Fibroblast of upper back skin (primary cell): ENCODE results near the gene TRMT2A.

Experiments used
- DNase-seq: peaks from one replicate; pipeline ENCODE4 v3.0.0-alpha.2; 2013

TRMT2A gene

GRCh38 chr22:20105456-20106204 lies 11.4 kb downstream of the TRMT2A start:
- DNase-seq, result no peak

GRCh38 chr22:20102203-20102780 lies 14.7 kb downstream of the TRMT2A start:
- no peak for DNase-seq

- no peak for DNase-seq
Observed at GRCh38 chr22:20101638-20102037, 15.4 kb downstream of the TRMT2A start.

DNA sequence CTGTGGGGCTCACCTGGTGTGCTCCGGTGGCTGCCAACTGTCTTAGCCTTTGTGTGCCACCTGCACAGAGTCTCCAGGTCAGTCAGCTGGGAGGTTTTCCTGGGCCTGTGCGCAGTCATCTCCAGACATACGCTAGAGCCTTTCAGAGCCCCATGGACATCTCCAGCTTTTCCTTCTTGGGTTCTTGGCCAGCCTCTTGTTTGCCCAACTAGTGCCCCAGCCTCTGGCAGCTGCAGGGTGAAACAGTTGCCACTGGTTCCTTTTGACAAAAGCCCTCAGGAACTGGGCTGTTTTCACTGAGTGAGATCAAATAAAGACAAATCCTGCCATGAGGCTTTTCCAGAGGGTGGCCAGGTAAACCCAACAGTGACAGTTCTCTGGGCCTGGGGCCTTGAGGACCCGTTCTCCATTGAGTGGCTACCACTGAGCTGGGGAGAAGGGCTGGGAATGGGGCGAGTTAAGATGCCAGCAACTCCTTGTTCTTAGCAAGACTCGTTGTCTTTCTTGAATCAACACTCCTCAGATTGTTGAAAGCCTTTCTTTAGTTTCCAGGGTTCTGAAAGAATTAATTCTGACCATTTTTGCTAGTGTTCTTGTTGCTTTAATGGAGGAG lies 17.8 kb downstream of the TRMT2A start:
- DNase-seq, result no peak

GRCh38 chr22:20096574-20097420 lies 20.2 kb downstream of the TRMT2A start:
- no peak for DNase-seq

GRCh38 chr22:20095521-20095920 lies 21.5 kb downstream of the TRMT2A start:
- DNase-seq, result no peak

- no peak for DNase-seq
Observed at GRCh38 chr22:20094197-20094807, 22.7 kb downstream of the TRMT2A start.

- DNase-seq, result no peak
Observed at GRCh38 chr22:20093418-20094196, 23.4 kb downstream of the TRMT2A start.

DNA sequence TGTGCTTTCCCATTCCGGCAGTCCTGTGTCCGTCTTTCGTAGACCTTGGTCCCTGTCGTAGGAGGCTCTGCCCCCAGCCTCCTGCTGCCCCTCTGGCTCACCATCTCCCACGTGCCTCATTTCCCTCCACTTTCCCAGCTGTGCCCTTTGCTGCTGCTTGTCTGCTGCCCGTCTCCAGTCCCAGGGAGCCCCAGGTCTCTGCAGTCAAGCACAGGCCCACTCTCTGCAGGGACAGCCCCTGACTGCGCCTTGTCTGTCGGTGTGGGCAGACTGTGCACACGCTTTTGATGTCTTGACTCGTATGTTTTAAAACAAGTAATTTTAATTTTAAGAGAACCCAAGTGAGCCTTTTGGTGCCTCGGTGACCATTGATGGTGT lies 24.6 kb downstream of the TRMT2A start:
- no peak for DNase-seq

DNA sequence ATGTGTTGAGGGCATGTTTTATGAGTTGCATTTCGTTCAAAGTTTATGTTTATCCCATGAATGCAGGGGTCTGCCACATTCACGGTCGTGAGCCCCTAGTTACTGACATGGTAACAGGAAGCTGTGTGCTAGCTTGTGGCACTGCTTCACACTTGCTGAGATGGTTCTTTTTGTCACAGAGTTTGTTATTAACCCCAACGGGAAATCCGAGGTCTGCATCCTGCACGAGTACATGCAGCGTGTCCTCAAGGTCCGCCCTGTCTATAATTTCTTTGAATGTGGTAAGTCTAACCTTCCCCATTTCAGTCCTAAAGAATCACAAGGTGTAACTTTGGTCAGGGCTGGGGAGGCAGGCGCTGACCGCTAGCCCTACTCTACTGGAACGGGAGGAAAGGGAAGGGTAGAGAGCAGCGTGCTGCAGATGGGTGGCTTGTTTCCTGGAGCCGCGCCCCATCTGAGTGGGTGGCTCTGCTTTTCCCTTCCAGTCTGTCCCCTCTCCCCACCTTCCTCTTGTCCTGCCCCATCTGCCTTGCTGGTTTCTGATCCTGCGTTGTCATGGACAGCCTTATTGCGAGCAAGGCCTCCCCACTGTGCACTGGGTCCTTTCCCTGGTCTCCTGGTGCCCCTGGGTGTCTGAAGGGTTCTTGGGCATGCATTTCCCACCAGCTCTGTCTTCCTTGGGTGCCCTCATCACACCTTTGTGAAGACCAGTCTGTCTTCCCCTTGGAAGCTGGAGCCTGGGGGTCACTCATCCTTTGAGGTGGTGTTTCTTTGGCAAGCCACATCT lies 25.1 kb downstream of the TRMT2A start:
- DNase-seq, result no peak

GRCh38 chr22:20090730-20091240 lies 26.2 kb downstream of the TRMT2A start:
- no peak for DNase-seq

DNA sequence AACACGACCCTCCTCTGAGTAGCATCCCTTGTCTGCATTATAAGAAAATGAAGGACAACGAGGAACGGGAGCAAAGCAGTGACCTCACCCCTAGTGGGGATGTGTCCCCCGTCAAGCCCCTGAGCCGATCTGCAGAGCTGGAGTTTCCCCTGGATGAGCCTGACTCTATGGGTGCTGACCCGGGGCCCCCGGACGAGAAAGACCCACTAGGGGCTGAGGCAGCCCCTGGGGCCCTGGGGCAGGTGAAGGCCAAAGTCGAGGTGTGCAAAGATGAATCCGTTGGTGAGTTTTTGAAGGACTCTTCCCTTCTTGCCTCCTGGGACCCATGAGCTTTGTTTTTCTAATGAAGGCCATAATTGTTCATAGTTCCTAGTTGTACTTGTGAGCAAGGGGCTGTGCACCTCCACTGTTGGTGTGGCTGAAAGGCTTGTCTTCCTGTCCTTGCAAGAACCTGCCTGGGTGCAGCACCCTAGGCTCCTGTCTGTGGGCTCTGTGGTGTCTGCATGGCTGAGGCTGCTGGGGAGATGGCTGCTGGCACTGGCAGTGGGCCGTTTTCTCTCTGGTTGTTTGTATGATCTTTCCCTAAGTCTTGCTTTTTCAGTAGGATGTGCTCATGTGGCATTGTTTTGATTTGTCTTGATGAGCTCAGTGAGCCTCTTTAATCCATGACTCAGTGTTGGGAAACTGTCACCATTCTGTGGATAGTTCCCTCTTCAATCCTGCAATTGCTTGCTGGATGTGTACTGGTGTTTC lies 26.9 kb downstream of the TRMT2A start:
- no peak for DNase-seq

DNA sequence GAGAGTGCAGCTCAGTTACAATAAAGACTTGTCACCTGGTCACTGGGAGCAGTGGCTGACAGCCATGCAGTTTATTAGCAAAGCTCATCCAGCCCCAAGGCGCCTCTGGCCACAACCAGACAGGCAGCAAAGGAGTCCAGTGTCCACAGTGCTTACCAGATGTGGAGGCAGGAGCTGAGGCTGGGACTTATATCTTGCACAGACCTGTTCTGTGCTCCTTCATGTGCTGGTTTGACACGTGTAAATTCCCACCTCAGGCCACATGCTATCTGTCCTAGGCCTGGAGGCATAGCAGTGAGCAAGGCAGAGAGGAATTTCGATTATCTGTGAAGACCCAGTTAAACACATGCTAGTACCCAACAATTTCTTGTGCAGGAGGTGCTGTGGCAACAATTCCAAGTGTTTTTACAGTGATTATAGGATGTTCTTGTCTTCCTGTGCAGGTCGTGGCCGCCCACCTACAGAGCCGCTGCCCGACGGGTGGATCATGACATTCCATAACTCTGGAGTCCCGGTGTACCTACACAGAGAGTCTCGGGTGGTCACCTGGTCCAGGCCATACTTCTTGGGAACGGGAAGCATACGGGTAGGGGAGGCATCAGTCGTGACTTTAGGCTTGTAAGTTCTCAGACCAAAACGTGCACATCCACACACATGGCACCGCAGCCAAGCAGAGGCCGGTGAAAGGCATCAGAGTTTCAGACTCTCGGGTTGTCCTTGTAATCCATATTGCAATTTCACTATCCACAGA lies 27.6 kb downstream of the TRMT2A start:
- DNase-seq, result no peak

- no peak for DNase-seq
Observed at GRCh38 chr22:20088263-20088648, 28.8 kb downstream of the TRMT2A start.

GRCh38 chr22:20087319-20088262 lies 29.4 kb downstream of the TRMT2A start:
- DNase-seq, result no peak

DNA sequence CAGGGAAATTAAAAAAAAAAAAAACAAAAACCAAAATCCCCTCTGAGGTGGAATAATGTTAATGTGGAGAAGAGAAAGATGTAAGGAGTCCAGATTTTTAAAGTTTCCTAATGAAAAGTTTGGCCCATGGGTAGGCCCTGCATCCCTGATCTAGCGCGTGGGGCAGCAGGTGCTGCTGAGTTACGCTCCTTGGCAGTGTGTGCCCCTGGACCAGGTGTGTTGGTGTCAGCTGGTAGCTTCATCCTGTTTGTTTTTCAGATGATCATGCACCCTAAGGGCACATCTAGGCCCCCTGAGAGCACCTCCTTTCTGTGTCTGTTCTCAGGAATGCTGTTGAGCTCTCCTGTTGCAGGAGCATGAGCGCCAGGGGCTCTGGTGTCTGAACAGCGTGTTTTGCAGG lies 30.3 kb downstream of the TRMT2A start:
- no peak for DNase-seq

GRCh38 chr22:20086101-20086599 lies 30.9 kb downstream of the TRMT2A start:
- no peak for DNase-seq

GRCh38 chr22:20085651-20086050 lies 31.4 kb downstream of the TRMT2A start:
- no peak for DNase-seq
